KOPT-K1 (cell line): Measurements from ENCODE around the gene SLC25A43.
"Not testable (repeated sequence)": the region's sequence is repeated elsewhere in the genome, so short reads cannot be mapped to it uniquely, and the experiment has no call there.

Experiments used
- H3K27ac ChIP-seq: fragments of 200-600 bp; sonication (generic); 2 replicates; pipeline ENCODE4 v1.5.1; 2016; ENCODE audit warnings: antibody characterized with exemption, mild to moderate bottlenecking, low read depth, low read length; ENCODE audit not compliant: poor library complexity, severe bottlenecking
- H3K36me3 ChIP-seq: fragments of 200-600 bp; sonication (generic); 2 replicates; pipeline ENCODE4 v1.5.1; 2017; ENCODE audit warnings: antibody characterized with exemption, mild to moderate bottlenecking, low read length, moderate library complexity; ENCODE audit not compliant: insufficient read depth
- H3K9me3 ChIP-seq: fragments of 200-600 bp; sonication (generic); 2 replicates; pipeline ENCODE4 v1.5.1; 2017; ENCODE audit warnings: antibody characterized with exemption, low read length, mild to moderate bottlenecking; ENCODE audit not compliant: insufficient read depth, poor library complexity, severe bottlenecking

SLC25A43 gene

GRCh38 chrX:119398974-119399771 is at the start of gene SLC25A43:
SLC25A43 (plus strand) TSS chrX:119399336; CDS start chrX:119399404, 68 bp downstream.
- Histone ChIP-seq H3K27ac (peak within 1 kb of the TSS; percentile 28), H3K36me3 (no peaks in the 10 kb centered on the region), H3K9me3 (no peaks in the 10 kb centered on the region)

- Histone ChIP-seq H3K9me3 (no peaks in the 10 kb centered on the region), H3K36me3 (no peaks in the 10 kb centered on the region), H3K27ac (no peak overlapping the region)
These were observed 39.3 kb upstream of the SLC25A43 start for GRCh38 chrX:119359618-119360382.

DNA sequence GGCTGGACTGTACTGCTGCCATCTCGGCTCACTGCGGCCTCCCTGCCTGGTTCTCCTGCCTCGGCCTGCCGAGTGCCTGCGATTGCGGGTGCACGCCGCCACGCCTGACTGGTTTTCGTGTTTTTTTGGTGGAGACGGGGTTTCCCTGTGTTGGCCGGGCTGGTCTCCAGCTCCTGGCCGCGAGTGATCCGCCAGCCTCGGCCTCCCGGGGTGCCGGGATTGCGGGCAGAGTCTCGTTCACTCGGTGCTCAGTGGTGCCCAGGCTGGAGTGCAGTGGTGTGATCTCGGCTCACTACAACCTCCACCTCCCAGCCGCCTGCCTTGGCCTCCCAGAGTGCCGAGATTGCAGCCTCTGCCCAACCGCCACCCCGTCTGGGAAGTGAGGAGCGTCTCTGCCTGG is 37.7 kb upstream of the SLC25A43 start:
- H3K27ac ChIP-seq, H3K9me3 ChIP-seq, H3K36me3 ChIP-seq: not testable (repeated sequence)

DNA sequence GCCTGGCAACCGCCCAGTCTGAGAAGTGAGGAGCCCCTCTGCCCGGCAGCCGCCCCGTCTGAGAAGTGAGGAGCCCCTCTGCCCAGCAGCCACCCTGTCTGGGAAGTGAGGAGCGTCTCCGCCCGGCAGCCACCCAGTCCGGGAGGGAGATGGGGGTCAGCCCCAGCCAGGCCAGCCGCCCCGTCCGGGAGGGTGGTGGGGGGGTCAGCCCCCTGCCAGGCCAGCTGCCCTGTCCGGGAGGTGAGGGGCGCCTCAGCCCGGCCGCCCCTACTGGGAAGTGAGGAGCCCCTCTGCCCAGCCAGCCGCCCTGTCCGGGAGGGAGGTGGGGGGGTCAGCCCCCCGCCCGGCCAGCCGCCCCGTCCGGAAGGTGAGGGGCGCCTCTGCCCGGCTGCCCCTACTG is 37.1 kb upstream of the SLC25A43 start:
- H3K9me3 ChIP-seq, H3K36me3 ChIP-seq, H3K27ac ChIP-seq: not testable (repeated sequence)

DNA sequence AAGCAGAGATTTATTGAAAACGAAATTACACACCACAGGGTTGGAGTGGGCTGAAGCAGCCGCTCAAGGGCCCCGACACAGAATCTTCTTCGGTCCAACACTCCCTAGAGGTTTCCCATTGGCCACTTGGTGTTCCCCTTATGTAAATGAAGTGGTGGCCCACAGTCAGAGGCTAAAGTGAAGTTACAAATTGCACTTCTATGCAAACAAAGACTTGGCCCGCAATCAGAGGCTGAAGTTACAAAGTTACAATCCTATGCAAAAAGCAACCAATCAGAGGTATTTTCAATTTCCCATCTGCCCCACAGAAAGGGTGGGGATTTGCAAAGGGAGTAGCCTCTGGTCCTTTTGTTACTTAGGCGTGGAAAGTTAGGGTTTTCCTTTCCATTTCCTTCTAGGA is 35.7 kb upstream of the SLC25A43 start:
- Histone ChIP-seq H3K27ac (no peak overlapping the region), H3K9me3 (no peaks in the 10 kb centered on the region), H3K36me3 (no peaks in the 10 kb centered on the region)

GRCh38 chrX:119371861-119372260 is 27.3 kb upstream of the SLC25A43 start:
- H3K27ac ChIP-seq, H3K36me3 ChIP-seq, H3K9me3 ChIP-seq: not testable (repeated sequence)

DNA sequence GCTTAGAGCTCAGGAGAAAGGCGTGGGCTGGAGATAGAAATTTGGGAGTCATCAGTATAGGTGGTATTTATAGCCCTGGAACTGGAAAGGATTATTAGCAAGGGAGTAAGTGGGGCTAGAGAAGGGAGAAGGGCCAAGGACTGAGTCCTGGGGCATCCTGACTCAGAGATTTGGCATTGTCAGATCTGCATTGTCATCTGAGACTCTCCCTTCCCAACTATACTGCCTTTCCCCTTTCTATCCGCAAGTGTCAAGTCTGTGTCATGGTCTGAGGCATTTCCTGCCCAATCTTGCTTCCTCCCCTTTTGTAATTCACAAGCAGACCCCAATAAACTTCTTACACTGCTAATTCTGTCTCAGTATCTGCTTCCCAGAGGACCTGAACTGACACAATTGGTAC is 24.4 kb upstream of the SLC25A43 start:
- H3K9me3 ChIP-seq, result no peaks in the 10 kb centered on the region
- H3K27ac ChIP-seq, result no peak overlapping the region

GRCh38 chrX:119375561-119375960 is 23.6 kb upstream of the SLC25A43 start:
- Histone ChIP-seq H3K27ac (no peak overlapping the region), H3K36me3 (no peaks in the 10 kb centered on the region), H3K9me3 (no peaks in the 10 kb centered on the region)

More for the DNA sequence above, 24.4 kb upstream of the SLC25A43 start:
- H3K36me3 ChIP-seq, result no peaks in the 10 kb centered on the region

DNA sequence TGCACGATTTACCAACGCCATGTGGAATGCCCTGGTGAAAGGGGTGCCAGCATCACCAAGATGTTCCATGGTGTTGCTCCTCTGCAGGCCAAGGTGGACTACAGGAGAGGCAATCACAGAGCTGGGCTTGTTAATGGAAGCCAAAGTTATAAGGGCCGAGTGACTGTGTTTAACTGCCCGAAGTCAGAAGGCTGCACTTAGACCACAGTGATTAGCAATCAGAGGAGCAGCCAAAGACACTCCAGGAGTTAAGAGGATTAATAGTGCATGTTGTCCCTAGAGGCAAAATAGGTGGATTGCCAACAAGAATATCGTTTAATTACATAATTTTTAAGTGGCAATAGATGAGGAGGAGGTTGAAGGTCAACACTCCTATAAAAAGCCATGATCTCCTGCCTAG is 22.8 kb upstream of the SLC25A43 start:
- no peak overlapping the region for H3K27ac ChIP-seq
- no peaks in the 10 kb centered on the region for H3K9me3 ChIP-seq
- no peaks in the 10 kb centered on the region for H3K36me3 ChIP-seq

- Histone ChIP-seq H3K27ac (no peak overlapping the region), H3K36me3 (no peaks in the 10 kb centered on the region), H3K9me3 (no peaks in the 10 kb centered on the region)
These were observed 17.7 kb upstream of the SLC25A43 start for GRCh38 chrX:119381349-119381944.

DNA sequence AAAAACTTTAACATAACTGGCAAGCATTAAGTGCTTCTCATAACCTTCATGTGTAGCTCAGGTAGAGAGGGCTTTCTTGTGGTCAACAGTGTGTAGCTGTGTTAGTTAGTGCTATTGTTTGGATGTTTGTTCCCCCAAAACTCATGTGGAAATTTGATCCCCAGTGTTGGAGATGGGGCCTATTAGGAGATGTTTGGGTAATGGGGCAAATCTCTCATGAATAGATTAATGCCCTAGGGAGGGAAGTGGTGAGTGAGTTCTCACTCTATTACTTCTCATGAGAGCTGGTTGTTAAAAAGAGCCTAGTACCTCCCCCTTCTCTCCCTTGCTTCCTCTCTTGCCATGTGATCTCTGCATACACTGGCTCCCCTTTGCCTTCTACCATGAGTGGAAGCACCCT is 16.5 kb upstream of the SLC25A43 start:
- Histone ChIP-seq H3K9me3 (no peaks in the 10 kb centered on the region), H3K27ac (no peak overlapping the region), H3K36me3 (no peaks in the 10 kb centered on the region)

GRCh38 chrX:119386685-119387084 is 12.5 kb upstream of the SLC25A43 start:
- not testable (repeated sequence) for H3K9me3 ChIP-seq, H3K36me3 ChIP-seq, H3K27ac ChIP-seq

DNA sequence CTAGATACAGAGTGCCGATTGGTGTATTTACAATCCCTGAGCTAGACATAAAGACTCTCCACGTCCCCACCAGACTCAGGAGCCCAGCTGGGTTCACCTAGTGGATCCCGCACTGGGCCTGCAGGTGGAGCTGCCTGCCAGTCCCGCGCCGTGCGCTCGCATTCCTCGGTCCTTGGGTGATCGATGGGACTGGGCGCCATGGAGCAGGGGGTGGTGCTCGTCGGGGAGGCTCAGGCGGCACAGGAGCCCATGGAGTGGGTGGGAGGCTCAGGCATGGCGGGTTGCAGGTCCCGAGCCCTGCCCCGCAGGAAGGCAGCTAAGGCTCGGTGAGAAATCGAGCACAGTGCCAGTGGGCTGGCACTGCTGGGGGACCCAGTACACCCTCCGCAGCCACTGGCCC is 11.7 kb upstream of the SLC25A43 start:
- H3K36me3 ChIP-seq, H3K9me3 ChIP-seq, H3K27ac ChIP-seq: not testable (repeated sequence)

GRCh38 chrX:119389214-119389613 is 9.9 kb upstream of the SLC25A43 start:
- Histone ChIP-seq H3K9me3 (no peaks in the 10 kb centered on the region), H3K36me3 (no peaks in the 10 kb centered on the region), H3K27ac (no peak overlapping the region)

GRCh38 chrX:119389871-119390501 is 9.2 kb upstream of the SLC25A43 start:
- Histone ChIP-seq H3K9me3 (no peaks in the 10 kb centered on the region), H3K27ac (no peak overlapping the region), H3K36me3 (no peaks in the 10 kb centered on the region)
